ENCODE data around the gene AADACL2.

- no peak for TF ChIP-seq CTCF (IDR thresholded peaks at IDR 0.05)
- TF ChIP-seq POLR2A (IDR thresholded peaks at IDR 0.05), result no peak
Measured at GRCh38 chr3:151794080-151794479, 60.4 kb downstream of the AADACL2 start.

Data from tibial nerve (tissue), 3 donors.